Parathyroid adenoma (tissue), 2 donors: ENCODE data around the gene CCDC197.

Experiments used
- H2AFZ ChIP-seq: fragments of 300-600 bp; sonication (generic); one replicate; pipeline ENCODE4 v1.7.0; 2017; ENCODE audit warnings: antibody characterized with exemption, mild to moderate bottlenecking
- H3K27ac ChIP-seq: fragments of 300-600 bp; sonication (generic); one replicate; pipeline ENCODE4 v1.7.0; 2017
- H3K27me3 ChIP-seq: fragments of 300-600 bp; sonication (generic); one replicate; pipeline ENCODE4 v1.7.0; 2017; ENCODE audit warnings: low read length; ENCODE audit not compliant: control insufficient read depth, insufficient read depth
- H3K36me3 ChIP-seq: fragments of 300-600 bp; sonication (generic); one replicate; pipeline ENCODE4 v1.7.0; 2017; ENCODE audit warnings: low read length; ENCODE audit not compliant: control insufficient read depth, insufficient read depth
- H3K4me1 ChIP-seq: fragments of 300-600 bp; sonication (generic); one replicate; pipeline ENCODE4 v1.7.0; 2017; ENCODE audit warnings: control low read depth
- H3K4me2 ChIP-seq: fragments of 300-600 bp; sonication (generic); one replicate; pipeline ENCODE4 v1.7.0; 2017; ENCODE audit warnings: low read length
- H3K4me3 ChIP-seq: fragments of 300-600 bp; sonication (generic); one replicate; pipeline ENCODE4 v1.7.0; 2017; ENCODE audit warnings: low read depth, low read length
- H3K79me2 ChIP-seq: fragments of 300-600 bp; sonication (generic); one replicate; pipeline ENCODE4 v1.7.0; 2017; ENCODE audit warnings: control low read depth
- H3K9ac ChIP-seq: fragments of 300-600 bp; sonication (generic); one replicate; pipeline ENCODE4 v1.7.0; 2017; ENCODE audit warnings: mild to moderate bottlenecking
- H3K9me3 ChIP-seq: fragments of 300-600 bp; sonication (generic); one replicate; pipeline ENCODE4 v1.7.0; 2017; ENCODE audit warnings: low read length; ENCODE audit not compliant: control insufficient read depth
- TF ChIP-seq, protein P1 (sequence below): fragments of 300-600 bp; sonication (generic); IDR thresholded peaks from one replicate; pipeline ENCODE4 v1.7.0; 2017; ENCODE audit warnings: antibody characterized with exemption, mild to moderate bottlenecking
- donor health status: primary hyperparathyroidism.

CCDC197 gene

DNA sequence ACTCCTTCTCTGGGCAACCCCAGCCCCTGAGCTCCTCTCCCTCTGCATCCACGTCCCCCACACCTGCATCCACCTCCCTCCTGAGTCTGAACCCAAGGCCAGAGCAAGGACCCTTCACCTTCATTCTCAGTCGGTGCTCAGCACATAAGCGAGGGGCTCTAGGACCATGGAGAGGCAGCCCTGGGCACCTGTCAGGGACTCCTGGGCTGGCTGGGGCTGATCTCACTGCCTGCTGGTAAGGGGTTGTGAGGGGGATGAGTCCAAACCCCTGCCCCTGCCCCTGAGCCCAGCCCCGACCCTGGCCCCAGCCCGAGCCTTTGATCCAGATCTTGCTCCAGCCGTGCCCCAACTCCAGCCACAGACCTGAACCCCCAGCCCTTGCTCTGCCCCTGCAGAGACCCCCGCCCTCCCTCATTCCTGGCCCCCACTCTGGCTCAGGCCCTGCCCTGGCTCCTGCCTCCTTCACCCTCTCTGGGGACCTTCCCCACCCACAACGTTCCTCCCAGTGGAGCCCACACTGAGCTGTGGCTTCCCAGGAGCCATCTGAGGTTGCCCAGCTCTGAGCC is 888 bp upstream of the CCDC197 start:
- no peak overlapping the region for H3K4me3 ChIP-seq
- no peaks in the 10 kb centered on the region for H3K4me1 ChIP-seq
- H3K27ac ChIP-seq: no peak overlapping the region
- H2AFZ ChIP-seq: no peak overlapping the region
- H3K27me3 ChIP-seq: peaks cover 3% of the 10 kb centered on the region
- TF ChIP-seq, protein P1, sequence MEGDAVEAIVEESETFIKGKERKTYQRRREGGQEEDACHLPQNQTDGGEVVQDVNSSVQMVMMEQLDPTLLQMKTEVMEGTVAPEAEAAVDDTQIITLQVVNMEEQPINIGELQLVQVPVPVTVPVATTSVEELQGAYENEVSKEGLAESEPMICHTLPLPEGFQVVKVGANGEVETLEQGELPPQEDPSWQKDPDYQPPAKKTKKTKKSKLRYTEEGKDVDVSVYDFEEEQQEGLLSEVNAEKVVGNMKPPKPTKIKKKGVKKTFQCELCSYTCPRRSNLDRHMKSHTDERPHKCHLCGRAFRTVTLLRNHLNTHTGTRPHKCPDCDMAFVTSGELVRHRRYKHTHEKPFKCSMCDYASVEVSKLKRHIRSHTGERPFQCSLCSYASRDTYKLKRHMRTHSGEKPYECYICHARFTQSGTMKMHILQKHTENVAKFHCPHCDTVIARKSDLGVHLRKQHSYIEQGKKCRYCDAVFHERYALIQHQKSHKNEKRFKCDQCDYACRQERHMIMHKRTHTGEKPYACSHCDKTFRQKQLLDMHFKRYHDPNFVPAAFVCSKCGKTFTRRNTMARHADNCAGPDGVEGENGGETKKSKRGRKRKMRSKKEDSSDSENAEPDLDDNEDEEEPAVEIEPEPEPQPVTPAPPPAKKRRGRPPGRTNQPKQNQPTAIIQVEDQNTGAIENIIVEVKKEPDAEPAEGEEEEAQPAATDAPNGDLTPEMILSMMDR: no peak
- H3K79me2 ChIP-seq: no peaks in the 10 kb centered on the region
- H3K4me2 ChIP-seq: no peak overlapping the region
- H3K9ac ChIP-seq: no peak overlapping the region
- H3K36me3 ChIP-seq: no peaks in the 10 kb centered on the region
- no peaks in the 10 kb centered on the region for H3K9me3 ChIP-seq

DNA sequence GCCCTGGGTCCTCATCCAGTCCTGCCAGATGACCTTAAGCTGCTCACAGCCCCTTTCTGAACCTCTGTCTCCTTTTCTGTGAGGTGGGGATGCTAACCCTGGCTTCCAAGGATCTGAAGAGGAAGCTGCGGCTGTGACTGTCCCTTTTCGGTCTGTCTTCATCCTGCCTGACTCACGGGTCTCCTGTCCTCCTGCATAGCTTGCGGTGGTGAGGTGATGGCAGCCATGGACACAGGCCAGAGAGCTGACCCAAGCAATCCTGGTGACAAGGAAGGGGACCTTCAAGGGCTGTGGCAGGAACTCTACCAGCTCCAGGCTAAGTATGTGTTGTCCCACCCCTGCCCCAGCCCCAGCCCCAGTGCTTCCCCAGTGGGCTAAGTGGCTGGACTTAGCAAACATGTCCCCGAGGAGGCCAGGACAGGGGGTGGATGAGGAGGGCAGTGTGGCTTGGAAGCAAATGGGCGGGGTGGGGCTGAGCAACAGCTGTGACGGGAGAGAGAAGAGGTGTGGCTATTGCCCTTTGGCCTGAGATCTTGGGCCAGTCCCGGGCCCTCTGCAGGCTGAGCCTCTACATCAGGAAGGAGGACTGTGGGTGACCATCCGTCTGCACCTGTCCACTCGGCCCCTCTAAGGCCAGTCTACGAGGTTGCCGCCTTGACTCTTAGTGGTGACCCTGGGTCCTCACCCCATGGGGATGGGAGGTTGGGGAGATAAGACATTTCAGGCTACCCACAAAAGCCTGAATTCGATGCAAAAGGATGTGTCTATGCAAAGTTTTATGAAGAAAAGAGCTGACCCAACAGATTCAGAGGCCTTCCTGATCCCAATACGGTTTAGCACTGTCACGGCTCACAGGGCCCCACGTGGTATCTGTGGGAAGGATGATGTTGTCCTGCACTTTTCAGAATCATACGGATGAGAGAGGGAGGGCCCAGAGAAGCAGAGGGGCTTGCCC is 1.1 kb downstream of the CCDC197 start:
- H3K4me2 ChIP-seq: no peak overlapping the region
- no peaks in the 10 kb centered on the region for H3K79me2 ChIP-seq
- peaks cover 3% of the 10 kb centered on the region for H3K27me3 ChIP-seq
- TF ChIP-seq, protein P1: no peak
- H3K27ac ChIP-seq: no peak overlapping the region
- H3K4me3 ChIP-seq: no peak overlapping the region
- no peaks in the 10 kb centered on the region for H3K4me1 ChIP-seq
- no peaks in the 10 kb centered on the region for H3K36me3 ChIP-seq
- no peak overlapping the region for H2AFZ ChIP-seq
- no peak overlapping the region for H3K9ac ChIP-seq
- no peaks in the 10 kb centered on the region for H3K9me3 ChIP-seq

DNA sequence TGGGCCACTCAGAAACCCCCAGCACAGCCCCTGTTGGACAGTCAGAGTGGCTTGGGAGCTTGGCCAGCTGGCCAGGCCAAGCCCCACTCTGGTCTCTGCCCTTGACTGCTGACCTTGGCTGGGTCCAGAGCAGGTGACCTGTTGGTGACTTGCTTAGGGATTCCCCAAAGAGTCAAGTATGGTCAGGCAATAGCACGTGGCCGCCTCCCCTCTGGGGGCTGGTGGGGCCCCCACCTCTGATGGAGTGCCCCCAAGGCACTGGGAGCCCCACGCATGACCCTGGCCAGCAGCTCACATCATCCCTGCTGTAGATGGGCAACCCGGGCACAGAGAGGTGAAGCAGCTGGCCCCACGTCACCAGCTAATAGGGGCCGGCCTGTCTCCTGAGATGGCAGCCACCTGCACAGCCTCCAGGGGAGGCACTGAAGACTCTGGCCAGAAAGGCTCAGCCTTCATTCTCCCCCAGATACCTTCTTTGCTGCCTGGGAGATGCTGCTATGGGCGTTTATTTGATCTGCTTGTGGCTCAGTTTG is 1.8 kb downstream of the CCDC197 start:
- Histone ChIP-seq H2AFZ (no peak overlapping the region), H3K4me2 (no peak overlapping the region), H3K9ac (no peak overlapping the region), H3K4me3 (no peak overlapping the region), H3K36me3 (no peaks in the 10 kb centered on the region), H3K27me3 (peaks cover 3% of the 10 kb centered on the region), H3K9me3 (no peaks in the 10 kb centered on the region), H3K4me1 (no peaks in the 10 kb centered on the region), H3K27ac (no peak overlapping the region), H3K79me2 (no peaks in the 10 kb centered on the region)
- TF ChIP-seq, protein P1: no peak

DNA sequence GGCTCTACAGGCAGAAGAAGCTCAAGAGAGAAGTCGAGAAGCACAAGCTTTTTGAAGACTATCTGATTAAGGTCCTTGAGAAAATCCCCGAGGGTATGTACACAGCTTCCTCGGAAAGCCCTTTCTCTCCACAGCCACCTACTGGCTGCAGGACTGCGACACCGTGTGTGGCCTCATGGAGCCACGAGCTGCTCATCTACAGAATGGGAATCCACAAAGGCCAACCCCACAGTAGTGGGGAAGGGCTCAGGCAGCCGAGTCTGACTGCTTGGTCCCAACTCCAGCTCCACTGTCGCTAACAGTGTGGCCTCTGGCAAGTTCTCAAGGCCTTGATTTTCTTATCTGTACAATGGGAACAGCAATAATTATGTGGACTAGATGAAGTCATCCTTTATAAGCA is 2.5 kb downstream of the CCDC197 start:
- H3K4me2 ChIP-seq: no peak overlapping the region
- no peaks in the 10 kb centered on the region for H3K4me1 ChIP-seq
- H3K4me3 ChIP-seq: no peak overlapping the region
- peaks cover 3% of the 10 kb centered on the region for H3K27me3 ChIP-seq
- TF ChIP-seq, protein P1: no peak
- H3K79me2 ChIP-seq: no peaks in the 10 kb centered on the region
- no peaks in the 10 kb centered on the region for H3K9me3 ChIP-seq
- no peak overlapping the region for H2AFZ ChIP-seq
- no peak overlapping the region for H3K9ac ChIP-seq
- no peaks in the 10 kb centered on the region for H3K36me3 ChIP-seq
- no peak overlapping the region for H3K27ac ChIP-seq
